RPMI7951 (cell line): ENCODE data around the gene NUP93. TPM values are rescaled to one million over a fixed set of nuclear protein-coding genes. Genes with fewer than 3 reads are reported as not detected.
"Not testable (repeated sequence)": the region's sequence is repeated elsewhere in the genome, so short reads cannot be mapped to it uniquely, and the experiment has no call there.

Experiments
- DNase-seq: peaks from one replicate; pipeline ENCODE4 v3.0.0-alpha.2; 2012; ENCODE audit warnings: low read depth
- total RNA-seq: library from RNA; depleted of rRNA; stranded (reverse); fragments of >200 nt; shearing (Covaris generic); gene quantifications from 2 replicates; pipeline ENCODE4 v1.2.3, GENCODE V29; 2014

The NUP93 gene
- total RNA-seq, 1 experiment from 2014 or later, result 113 TPM

DNA sequence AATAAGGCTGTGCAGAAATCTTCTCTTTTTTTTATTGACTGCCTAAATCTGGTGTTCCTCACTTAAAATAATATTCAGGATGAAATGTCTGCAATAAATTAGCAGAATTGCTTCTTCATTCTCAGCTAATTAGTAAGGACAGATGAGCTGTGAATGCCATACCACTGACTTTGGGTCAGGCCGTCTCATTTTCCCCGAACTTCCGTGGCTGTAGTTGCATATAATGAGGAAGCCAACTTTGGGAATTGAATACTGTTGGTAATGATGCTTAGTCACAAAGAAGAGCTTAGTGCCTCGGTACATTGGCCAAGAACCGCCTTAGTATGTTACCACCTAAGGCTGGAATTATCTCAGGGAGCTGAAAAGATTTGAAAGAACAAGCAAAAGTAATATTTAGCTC, 47.6 kb downstream of the NUP93 start:
- no peak for DNase-seq

DNA sequence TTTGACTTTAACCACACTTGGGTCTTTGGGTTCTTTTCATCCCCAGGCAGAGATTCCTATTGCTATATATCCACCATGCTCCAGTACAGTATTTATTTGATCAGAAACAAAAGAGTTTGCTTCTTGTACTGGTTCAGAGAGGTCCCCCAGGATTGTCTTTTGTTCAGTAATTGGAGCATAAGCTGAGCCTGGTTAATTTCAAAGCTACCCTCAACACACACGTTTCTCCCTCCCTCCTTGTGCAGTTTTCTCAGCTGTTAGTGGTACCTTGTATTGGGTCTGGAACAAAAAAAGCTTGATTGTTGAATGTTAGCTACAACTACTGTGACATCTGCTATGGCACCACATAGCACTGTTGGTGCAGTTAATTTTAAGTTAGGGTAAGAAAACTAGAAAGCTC, 50.0 kb downstream of the NUP93 start:
- DNase-seq, result no peak

DNA sequence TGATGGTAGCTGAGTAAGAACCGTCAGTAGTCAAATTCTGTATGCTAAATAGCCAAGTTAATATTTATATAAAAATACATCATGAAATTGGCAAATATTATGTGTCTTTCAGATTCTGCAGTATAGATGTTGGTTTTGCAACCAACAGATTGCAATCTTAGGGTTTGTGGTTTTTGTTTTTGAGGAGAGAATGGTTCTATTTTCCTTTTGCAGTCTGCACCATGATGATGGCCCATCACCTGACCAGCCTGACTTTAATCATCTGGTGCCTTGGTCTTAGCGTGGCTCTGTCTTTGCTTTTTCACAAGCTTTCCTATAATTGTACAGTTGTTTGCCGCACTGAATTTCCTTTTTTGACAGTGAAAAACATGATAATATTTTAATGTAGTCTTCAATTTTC, 50.7 kb downstream of the NUP93 start:
- no peak for DNase-seq

DNA sequence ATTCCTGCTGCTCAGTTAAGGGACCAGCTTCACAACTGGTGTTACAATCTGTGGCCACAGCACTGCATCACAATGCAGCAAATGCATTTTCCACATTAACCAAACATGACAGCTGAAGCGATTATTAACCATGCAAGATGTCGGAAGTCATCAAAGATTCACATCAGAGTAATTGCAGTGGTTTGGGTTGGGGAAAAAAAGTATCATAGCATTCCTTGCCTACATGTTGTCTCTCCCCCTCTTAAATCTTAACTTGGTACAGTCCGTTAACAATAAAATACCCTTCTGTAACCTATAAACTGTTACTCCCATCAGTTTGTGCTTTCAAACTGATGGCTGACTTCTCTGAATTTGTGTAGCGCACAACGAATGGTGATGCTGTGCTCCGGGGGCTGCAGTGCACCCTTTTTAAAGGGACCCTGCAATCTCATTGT, 51.6 kb downstream of the NUP93 start:
- DNase-seq, result no peak

DNA sequence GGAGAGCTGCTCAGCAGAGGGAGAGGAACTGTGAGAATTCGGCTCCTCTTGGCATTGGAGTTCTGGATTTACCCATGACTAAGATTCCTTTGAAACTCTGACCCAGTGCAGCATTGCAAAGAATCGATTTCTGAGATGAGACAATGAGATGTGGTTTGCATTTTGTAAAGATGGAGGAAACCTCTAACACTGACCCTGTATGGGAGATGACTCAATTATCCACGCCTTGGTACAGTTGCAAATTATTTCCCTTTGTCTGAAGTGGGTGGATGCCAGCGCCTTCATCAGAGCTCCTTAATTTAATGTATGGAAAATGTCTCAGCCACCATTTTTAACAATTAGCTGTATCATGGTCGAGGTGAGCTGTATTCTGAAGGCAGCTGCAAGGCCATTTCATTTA, 53.4 kb downstream of the NUP93 start:
- no peak for DNase-seq

DNA sequence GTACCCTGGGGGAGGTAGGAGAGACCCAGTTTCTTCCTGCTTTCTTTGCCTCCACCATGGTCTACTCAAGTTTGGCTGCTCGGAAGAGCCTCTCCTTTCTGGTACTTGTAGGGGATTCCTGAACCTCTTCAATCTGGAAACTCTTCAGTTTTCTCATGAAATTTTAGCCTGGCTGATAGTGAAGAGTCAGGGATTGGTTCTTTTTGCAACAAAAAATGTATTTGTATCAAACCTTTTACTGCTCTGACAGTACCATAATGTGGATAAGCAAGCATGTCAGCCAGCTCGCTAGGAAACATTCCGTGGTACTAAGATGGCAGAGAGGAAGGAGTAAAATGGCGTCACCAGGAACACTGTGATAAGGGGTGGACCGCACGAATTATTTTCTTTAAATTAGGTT, 55.4 kb downstream of the NUP93 start:
- no peak for DNase-seq

DNA sequence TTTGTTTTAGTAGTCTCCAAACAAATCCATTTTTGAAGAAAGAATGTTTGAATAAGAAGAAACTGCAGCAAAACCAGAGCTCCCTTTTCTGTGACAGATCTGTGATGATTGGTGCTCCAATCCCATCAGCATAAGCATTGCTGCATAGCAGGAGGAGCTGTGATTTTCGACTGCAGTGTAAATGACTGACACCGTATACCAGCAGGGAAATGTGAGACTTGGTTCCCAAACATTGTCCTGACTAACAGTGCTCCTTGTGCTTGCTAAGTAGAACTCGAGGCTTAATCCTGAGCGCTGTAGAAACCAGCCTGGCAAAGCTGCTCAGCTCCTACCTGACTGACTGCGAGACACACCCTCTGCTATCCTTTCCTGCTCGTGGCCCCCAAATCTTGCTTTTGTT, 57.2 kb downstream of the NUP93 start:
- no peak for DNase-seq

DNA sequence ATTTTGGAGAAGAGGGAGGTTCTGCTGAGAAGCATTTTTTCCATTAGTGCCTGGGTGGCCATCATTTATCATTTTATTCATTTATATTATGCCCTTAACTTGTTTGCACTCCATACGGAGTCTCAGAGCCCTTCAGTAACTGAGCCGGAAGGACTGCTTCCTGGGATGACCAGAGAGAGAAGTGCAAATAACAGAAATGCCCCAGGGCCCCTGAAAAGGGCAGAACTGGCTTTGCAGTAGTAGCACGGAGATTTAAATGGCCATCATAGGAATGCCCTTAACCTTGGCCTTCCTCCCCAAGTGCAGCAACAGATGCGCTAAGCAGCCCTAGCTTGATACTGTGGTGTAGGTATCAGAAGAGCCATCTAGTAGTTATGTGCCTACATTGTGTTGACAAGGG, 58.5 kb downstream of the NUP93 start:
- DNase-seq, result peak; percentile 19

DNA sequence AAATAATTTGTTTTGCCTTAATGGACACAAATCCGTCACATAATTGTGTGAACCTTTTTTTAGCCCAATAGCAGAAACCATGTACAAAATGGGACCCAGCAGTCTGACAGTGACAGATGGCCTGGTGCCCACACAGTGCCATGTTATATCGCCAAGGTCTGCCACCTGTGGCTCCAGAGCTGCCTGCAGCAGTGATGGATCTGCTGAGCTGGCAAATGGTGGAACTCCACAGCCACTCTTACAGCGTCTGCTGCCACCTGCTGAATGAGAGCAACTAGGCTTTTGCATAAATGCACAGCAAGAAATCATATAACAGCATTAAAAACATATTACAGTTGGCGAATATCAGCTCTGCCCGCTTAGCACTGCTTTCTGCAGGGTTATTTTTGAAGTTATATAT, 59.4 kb downstream of the NUP93 start:
- peak; percentile 49 for DNase-seq

DNA sequence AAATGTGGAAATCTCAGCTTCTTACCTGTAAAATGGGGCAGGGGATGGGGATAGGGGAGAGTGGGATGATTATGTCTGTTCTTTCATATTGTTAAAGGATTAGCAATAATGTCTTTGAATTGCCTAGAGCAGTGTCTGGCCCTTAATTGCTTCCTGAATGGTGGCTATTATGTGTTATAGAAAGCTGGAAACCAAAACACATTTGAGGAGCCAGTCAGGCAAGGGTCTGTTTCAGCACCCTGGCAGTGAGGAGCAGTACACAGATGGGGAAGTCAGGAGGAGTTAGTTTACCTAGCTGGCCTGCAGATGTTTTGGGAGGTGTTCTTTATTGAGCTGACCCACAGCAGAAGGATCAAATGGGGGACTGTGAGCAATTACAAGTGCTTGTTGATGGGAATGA, 63.0 kb downstream of the NUP93 start:
- DNase-seq, result no peak

DNA sequence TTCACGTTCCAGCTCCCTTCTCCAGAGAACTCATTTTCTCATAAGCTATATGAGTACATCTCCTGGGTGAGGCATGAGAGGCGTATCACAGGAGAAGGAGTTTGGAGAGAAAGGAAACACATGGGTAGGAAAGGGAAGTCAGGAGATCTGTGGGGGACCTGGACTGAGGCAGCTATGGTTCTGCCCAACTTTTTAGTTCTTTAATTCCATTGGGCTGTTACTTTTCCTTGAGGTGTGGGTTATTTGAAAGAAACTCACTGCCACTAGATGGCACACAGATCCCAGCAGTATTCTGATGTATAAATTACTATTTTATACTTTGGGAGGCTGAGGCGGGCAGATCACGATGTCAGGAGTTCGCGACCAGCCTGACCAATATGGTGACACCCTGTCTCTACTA, 63.6 kb downstream of the NUP93 start:
- DNase-seq, result peak; percentile 56

DNA sequence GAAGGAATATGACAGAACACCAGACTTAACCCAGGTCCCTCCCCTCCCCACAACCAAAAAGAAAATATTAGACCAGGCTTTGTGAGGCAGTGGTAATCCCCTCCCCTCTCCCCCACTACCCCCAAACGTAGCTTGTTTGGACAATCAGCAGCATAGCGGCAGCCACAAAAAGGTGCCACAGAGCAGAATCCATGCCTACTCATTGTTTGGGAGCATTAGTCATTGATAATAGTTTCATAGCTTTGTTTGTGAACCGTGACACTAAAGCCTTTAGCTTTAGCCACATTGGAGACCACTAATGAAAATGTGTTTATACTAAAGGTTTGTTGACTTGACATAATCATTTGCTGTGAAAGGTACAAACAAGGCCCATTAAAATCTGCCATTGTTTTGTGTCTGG, 65.1 kb downstream of the NUP93 start:
- DNase-seq, result no peak

DNA sequence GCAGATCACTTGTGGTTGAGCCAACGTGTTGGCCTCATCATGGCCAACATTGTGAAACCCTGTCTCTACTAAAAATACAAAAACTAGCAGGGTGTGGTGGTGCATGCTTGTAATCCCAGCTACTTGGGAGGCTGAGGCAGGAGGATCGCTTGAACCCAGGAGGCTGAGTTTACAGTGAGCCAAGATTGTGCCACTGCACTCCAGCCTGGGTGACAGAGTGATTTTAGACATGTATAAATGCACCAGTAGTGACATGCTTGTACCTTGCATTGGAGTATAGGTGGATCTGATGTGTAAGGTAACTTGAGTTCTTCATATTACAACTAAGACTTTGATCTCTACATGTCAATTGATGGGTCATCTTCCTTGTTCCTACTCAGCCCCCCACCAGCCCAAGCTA, 67.1 kb downstream of the NUP93 start:
- DNase-seq, result not testable (repeated sequence)

DNA sequence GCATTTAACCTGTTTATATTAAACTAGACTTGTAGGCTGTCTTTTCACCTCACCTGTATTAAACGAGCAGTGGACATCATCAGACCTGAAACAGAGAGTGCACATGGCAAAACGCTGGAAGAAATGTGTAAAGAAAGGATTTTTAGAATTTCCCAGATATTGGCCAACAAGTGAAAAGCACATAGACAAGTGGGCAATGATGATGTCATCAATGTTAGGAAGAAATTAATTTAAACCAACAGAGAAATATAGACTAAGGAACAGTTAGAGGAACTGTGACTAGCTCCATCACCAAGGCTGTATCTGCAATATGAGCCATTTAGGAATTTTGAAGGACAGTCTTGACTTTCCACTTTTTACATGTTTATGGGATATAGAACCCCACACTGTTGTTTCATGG, 67.9 kb downstream of the NUP93 start:
- no peak for DNase-seq

DNA sequence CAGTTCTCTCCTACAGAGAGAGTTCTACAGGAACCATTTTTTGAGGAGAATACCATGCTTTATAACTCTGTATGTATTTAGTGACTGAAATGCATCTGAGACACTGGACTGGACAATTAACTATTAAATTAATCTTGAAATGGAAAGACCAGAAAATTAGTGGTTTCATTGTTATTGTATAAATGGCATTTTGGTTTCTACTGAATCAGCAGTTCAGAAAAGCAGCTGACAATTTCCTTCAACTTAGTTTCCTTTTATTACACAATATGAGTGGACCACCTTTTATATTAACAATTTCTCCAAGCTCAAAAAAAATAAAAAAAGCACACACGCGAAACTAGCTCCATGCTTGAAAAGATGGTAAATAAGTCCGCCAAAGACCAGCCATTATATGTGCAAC, 69.0 kb downstream of the NUP93 start:
- DNase-seq, result no peak

DNA sequence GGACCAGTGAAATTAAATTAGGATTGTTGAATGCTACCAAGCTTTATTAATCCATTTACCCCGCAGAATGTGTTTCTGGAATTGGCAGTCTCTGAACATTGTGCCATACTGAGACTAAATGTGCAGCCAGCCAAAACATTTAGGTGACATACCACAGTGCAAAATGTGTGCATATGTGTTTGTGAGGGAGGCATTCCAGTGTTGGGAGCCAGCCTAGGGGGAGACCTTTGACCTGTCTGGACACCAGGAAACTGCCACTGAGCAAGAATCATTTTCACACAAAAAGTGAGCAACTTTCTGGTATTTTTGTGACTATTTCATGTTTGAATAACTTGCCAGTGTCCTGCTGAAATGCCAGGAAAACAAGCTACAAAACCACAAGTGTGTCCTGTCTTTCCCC, 70.4 kb downstream of the NUP93 start:
- DNase-seq, result no peak

DNA sequence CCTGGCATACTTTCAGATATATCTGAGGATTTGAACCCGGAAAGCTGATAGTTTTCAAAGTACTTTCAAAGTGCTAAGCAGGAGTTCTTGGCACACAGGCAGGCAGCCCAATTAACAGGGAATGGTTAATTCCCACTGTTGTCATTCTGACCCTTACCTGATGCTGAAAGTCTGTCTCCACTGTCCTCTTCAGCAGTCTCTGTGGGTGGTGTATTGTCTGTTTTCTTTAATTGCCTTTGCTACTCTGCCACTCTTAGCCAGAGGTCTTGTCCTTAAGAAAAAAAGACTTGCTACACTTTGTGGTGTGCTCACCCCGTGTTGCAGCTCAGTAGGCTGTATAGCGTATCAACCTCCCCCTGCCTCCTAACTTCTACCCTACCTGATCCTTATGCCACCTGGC, 71.8 kb downstream of the NUP93 start:
- no peak for DNase-seq

DNA sequence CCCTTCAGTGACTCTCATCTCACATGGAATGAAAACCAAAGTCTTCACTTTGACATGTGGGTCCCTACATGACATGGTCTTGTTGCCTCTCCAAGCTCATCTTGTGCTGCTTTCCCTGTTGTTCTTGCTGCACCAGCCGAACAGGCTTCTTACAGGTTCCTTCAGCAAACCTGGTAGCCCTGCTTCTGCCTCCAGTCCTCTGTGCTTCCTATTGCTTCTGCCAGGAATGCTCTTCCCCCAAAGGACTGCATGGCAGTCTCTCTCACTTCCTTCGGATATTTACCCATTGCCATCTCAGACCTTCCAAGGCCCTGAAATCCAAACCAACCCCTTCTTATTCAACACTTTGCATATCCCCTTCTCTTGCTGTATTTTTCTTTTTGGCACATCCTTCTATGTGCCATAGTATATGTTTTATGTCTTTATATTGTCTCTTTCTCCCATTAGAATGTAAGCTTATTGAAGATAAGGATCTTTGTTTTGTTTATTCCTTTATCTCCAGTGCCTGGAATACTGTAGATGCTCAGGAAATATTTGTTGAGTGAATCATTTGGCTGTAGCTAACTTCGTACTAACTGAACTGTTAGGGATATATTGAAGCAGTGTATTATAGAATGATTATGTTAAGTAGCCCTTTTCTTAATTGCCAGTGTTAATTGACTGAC, 77.2 kb downstream of the NUP93 start:
- peak; percentile 82 for DNase-seq

DNA sequence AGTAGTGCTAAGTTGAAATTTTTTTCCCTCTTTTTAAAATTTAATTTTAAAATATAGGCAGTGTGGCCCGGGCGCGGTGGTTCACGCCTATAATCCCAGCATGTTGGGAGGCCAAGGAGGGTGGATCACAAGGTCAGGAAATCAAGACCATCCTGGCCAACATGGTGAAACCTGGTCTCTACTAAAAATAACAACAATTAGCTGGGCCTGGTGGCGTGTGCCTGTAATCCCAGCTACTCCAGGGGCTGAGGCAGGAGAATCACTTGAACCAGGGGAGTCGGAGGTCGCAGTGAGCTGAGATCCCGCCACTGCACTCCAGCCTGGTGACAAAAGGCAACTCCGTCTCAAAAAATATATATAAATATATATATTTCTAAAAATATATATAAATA, 77.7 kb downstream of the NUP93 start:
- not testable (repeated sequence) for DNase-seq

DNA sequence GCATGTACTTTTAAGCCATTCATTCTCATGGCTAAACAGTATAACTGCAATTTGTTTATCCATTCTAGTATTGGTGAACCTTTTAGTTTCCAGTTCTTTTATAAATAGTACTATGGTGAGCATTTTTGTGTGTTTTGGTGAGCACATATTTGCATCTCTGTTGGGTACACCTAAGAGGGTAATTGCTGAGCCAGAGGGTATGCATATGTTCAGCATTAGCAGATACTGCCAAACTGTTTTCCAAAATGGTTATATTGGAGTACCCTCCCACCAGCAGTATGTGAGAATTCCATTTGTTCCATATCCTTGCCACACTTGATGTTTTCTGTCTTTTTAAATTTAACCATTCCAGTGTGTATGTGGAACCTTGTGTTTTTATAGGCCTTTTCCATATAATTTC, 81.0 kb downstream of the NUP93 start:
- DNase-seq, result no peak

DNA sequence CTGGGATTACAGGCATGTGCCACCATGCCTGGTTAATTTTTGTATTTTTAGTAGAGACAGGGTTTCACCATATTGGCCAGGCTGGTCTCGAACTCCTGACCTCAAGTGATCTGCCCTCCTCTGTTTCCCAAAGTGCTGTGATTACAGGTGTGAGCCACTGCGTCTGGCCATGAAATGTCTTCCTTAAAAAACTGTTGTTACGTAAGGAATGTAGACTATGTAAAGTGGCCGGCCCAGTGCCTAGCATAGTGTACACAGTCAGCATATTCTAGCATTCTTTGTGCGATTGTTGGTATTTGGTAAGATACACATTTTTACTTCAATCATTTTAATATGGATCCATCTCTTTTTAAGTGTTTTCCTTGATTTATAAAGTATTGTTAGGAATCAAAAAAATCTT, 81.7 kb downstream of the NUP93 start:
- DNase-seq, result not testable (repeated sequence)

DNA sequence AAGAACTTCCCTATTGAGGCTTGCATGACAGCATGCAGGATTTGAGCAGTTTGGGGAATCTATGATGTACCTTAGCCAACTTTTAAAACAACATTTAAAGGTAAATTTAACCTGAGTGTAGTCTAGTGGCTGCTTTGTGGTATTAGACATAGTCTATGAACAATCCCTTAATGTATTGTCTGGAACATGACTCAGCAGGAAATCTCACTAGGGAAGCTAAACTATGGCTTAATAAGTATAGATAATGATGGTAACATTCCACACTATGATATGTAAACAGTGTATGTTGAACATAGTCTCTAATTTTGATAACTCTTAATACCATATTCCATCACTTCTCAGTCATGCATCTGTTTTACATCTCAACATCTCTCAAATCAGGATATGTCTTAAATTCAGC, 83.0 kb downstream of the NUP93 start:
- DNase-seq, result peak; percentile 35

DNA sequence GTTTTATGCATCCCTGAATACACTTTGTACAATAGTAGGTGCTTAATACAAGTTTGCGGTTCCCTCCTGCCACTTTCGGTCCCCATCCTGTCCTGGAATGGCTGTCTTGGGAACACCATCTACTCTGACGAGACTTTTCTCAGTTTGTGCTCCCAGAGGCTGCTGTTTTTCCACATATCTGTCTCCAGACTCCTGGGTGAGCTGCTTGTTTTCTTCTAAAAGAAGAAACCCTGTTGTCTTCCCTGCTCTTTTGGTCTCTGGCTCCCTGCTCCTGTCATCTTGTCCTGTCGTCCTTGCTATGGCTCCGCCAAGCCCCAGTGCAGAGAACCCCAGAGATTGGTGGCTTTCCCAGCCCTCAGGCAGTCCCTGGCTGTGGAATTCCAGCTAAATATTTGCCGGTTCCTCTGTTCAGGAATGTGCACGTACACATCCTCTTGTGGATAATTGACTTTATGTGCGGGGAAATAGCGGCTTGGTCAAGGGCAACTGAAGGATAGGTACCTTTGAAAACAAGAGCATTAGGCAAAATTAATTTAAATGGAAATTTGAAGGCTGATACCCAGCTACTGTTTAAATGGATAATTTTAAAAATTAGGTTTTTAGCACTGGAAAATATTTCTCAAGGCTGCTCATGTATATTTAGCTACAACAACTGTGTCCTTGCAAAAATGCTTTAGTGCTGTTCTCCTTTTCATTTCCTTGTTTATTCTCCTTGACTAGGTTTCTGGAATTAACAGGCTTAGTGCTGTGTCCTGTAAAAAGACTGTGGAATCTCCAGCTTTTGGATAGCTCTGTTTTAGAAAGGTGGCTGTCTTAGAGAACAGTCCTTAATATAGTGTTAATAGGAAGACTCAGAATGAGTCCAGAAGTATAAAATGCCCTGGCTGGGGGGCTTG, 84.9 kb downstream of the NUP93 start:
- DNase-seq, result peak; percentile 90
